Uterus (tissue), 4 donors: ENCODE measurements around the gene ATAD3C. TPM values are rescaled to one million over a fixed set of nuclear protein-coding genes. Genes with fewer than 3 reads are reported as not detected.

ENCODE experiments used
- DNase-seq, 2 donors: peaks; one replicate each; pipeline ENCODE4 v3.0.0-alpha.2; 2019 to 2020
- H3K27ac ChIP-seq, 2 donors: fragments of 200-600 bp; sonication (generic); 1 replicate in 1 of 2; 2 replicates in 1 of 2; pipeline ENCODE4 v1.5.1; 2016 to 2018
- H3K27me3 ChIP-seq, 2 donors: fragments of 200-600 bp; sonication (generic); one replicate each; pipeline ENCODE4 v1.5.1; 2018 to 2019; ENCODE audit warnings: control low read depth in 1 of 2
- H3K36me3 ChIP-seq, 2 donors: fragments of 200-600 bp; sonication (generic); one replicate each; pipeline ENCODE4 v1.5.1; 2019; ENCODE audit warnings: control low read depth in 1 of 2
- H3K4me1 ChIP-seq, 2 donors: fragments of 200-600 bp; sonication (generic); one replicate each; pipeline ENCODE4 v1.5.1; 2018 to 2019; ENCODE audit warnings: control low read depth in 1 of 2
- H3K4me3 ChIP-seq, 2 donors: fragments of 200-600 bp; sonication (generic); 1 replicate in 1 of 2; 2 replicates in 1 of 2; pipeline ENCODE4 v1.5.1; 2018 to 2019; ENCODE audit warnings: mild to moderate bottlenecking in 1 of 2
- H3K9me3 ChIP-seq, 2 donors: fragments of 200-600 bp; sonication (generic); one replicate each; pipeline ENCODE4 v1.5.1; 2019; ENCODE audit warnings: control low read depth in 1 of 2
- CTCF ChIP-seq, 4 experiments: fragments of 200-600 bp in 2 of 4; fragments of 450-650 bp in 2 of 4; sonication (generic) in 2 of 4; IDR thresholded peaks; one replicate each; pipeline ENCODE4 v1.5.1; 2016 to 2019; ENCODE audit warnings: antibody characterized with exemption in 4 of 4, mild to moderate bottlenecking in 2 of 4, moderate library complexity in 1 of 4
- POLR2A ChIP-seq, 2 donors: fragments of 450-650 bp; IDR thresholded peaks; one replicate each; pipeline ENCODE4 v1.6.1; 2016; ENCODE audit warnings: antibody characterized with exemption in 2 of 2, mild to moderate bottlenecking in 1 of 2, moderate library complexity in 1 of 2
- intact Hi-C: fragments of 100-400 bp; cut with DNase I; formaldehyde crosslinking; loops from one replicate; pipeline ENCODE4 v1.15.1; 2023; ENCODE audit warnings: low total_unique reads
- total RNA-seq, 4 donors: library from RNA; depleted of rRNA in 3 of 4; stranded (reverse); fragments of >200 nt in 3 of 4; gene quantifications; one replicate each; pipeline versions ENCODE4 v1.1.0 to v1.2.4, GENCODE V29; 2014 to 2023
- donor health status: DM: yes; HTN: yes; CAD: no.

The ATAD3C gene
- total RNA-seq, 4 donors from 2014 or later = 0.77 to 3.8 (median 1.7) TPM; not detected in 1

- intact Hi-C loops = no loop called here
- Histone ChIP-seq H3K4me1 (peaks cover 9 to 60% of the 10 kb centered on the region in 2 donors), H3K9me3 (no peaks in the 10 kb centered on the region), H3K27me3 (no peaks in the 10 kb centered on the region), H3K27ac (peak overlapping the region; percentile 95 to 98), H3K36me3 (no peaks in the 10 kb centered on the region), H3K4me3 (peak overlapping the region in 1 of 2 donors; percentile 5)
- TF ChIP-seq POLR2A (IDR thresholded peaks at IDR 0.05) (no peak), CTCF (IDR thresholded peaks at IDR 0.05) (peak in 1 of 4 experiments; percentile 18)
- DNase-seq = peak; percentile 74 to 76
Measured at GRCh38 chr1:1434131-1434823, 15.2 kb upstream of the ATAD3C start.

GRCh38 chr1:1434824-1435105, 14.7 kb upstream of the ATAD3C start:
- no peak for TF ChIP-seq CTCF (IDR thresholded peaks at IDR 0.05)
- no peak for TF ChIP-seq POLR2A (IDR thresholded peaks at IDR 0.05)
- Histone ChIP-seq H3K36me3 (no peaks in the 10 kb centered on the region), H3K27me3 (no peaks in the 10 kb centered on the region), H3K27ac (peak overlapping the region; percentile 95 to 98), H3K4me3 (peak overlapping the region in 1 of 2 donors; percentile 34), H3K4me1 (peaks cover 6 to 60% of the 10 kb centered on the region in 2 donors), H3K9me3 (no peaks in the 10 kb centered on the region)
- no peak for DNase-seq
- intact Hi-C loops = no loop called here

- Histone ChIP-seq H3K4me3 (peak within 1 kb of the TSS; percentile 34 to 44), H3K36me3 (no peaks in the 10 kb centered on the region), H3K27ac (peak within 1 kb of the TSS; percentile 95 to 98), H3K9me3 (no peaks in the 10 kb centered on the region), H3K4me1 (peaks cover 3 to 59% of the 10 kb centered on the region in 2 donors), H3K27me3 (no peaks in the 10 kb centered on the region)
- intact Hi-C loops = no loop called here
- DNase-seq = peak; percentile 73 to 82
- TF ChIP-seq CTCF (IDR thresholded peaks at IDR 0.05) (no peak), POLR2A (IDR thresholded peaks at IDR 0.05) (peak; percentile 51 to 73)
Measured at GRCh38 chr1:1435106-1435903, 14.2 kb upstream of the ATAD3C start, which contains the start of gene VWA1. VWA1 (plus strand) TSS chr1:1435690; CDS start chr1:1435749, 59 bp downstream.

GRCh38 chr1:1435911-1436629, 13.4 kb upstream of the ATAD3C start:
- TF ChIP-seq CTCF (IDR thresholded peaks at IDR 0.05) (no peak), POLR2A (IDR thresholded peaks at IDR 0.05) (no peak)
- peak overlapping the region; percentile 34 to 44 for H3K4me3 ChIP-seq
- H3K4me1 ChIP-seq = peaks cover 1 to 52% of the 10 kb centered on the region in 2 donors
- DNase-seq = peak in 1 of 2 donors; percentile 22
- H3K36me3 ChIP-seq = no peaks in the 10 kb centered on the region
- no peaks in the 10 kb centered on the region for H3K27me3 ChIP-seq
- H3K27ac ChIP-seq = peak overlapping the region; percentile 22 to 95
- intact Hi-C loops = no loop called here
- no peaks in the 10 kb centered on the region for H3K9me3 ChIP-seq
